Kidney (tissue), 11 donors: Measurements from ENCODE around the gene PCDHB6. TPM values are rescaled to one million over a fixed set of nuclear protein-coding genes. Genes with fewer than 3 reads are reported as not detected.
"Not testable (repeated sequence)": the region's sequence is repeated elsewhere in the genome, so short reads cannot be mapped to it uniquely, and the experiment has no call there.

Experiments
- DNase-seq, 5 donors: peaks; one replicate each; pipeline ENCODE4 v3.0.0-alpha.2; 2013 to 2020
- FAIRE-seq: peaks from 2 replicates; lab custom pipeline; 2012; peaks lifted over from hg19 to GRCh38; lab: Jason Lieb, UNC
- H3K27ac ChIP-seq, 2 donors: one replicate each; pipeline ENCODE4 v1.7.0; 2013; ENCODE audit warnings: low read depth in 2 of 2, low read length in 2 of 2, inconsistent platforms in 1 of 2
- H3K27me3 ChIP-seq: one replicate; pipeline ENCODE4 v1.7.1; 2013; ENCODE audit warnings: low read length, inconsistent platforms; ENCODE audit not compliant: control insufficient read depth, insufficient read depth
- H3K36me3 ChIP-seq, 3 donors: one replicate each; pipeline versions ENCODE4 v1.7.0 to v1.7.1; 2013; ENCODE audit warnings: low read length in 3 of 3, control low read depth in 1 of 3, inconsistent platforms in 1 of 3; ENCODE audit not compliant: insufficient read depth in 3 of 3, control insufficient read depth in 2 of 3
- H3K4me1 ChIP-seq, 3 donors: one replicate each; pipeline versions ENCODE4 v1.7.0 to v1.7.1; 2013; ENCODE audit warnings: low read length in 3 of 3, inconsistent platforms in 1 of 3, low read depth in 1 of 3; ENCODE audit not compliant: control insufficient read depth in 2 of 3, insufficient read depth in 2 of 3
- H3K4me3 ChIP-seq, 3 donors: one replicate each; pipeline versions ENCODE4 v1.7.0 to v1.8.1; 2013; ENCODE audit warnings: low read length in 3 of 3, control low read depth in 1 of 3, inconsistent platforms in 1 of 3
- H3K9ac ChIP-seq, 3 donors: one replicate each; pipeline versions ENCODE4 v1.7.0 to v1.7.1; 2013; ENCODE audit warnings: low read length in 3 of 3, control low read depth in 1 of 3, inconsistent platforms in 1 of 3
- H3K9me3 ChIP-seq, 3 donors: one replicate each; pipeline versions ENCODE4 v1.7.0 to v1.7.1; 2013; ENCODE audit warnings: low read length in 3 of 3, control low read depth in 1 of 3, inconsistent platforms in 1 of 3; ENCODE audit not compliant: control insufficient read depth in 2 of 3, insufficient read depth in 1 of 3
- intact Hi-C: fragments of 100-400 bp; cut with DNase I; formaldehyde crosslinking; loops from one replicate; pipeline ENCODE4 v1.11.1; 2022
- polyA plus RNA-seq: library from polyadenylated mRNA; stranded (reverse); fragments of 350-450 nt; fragmentation: Illumina TruSeq; extraction: RNeasy Lipid Tissue Mini Kit (QIAGEN cat#74804); gene quantifications from one replicate; pipeline ENCODE4 v1.2.3, GENCODE V29; 2014; ENCODE audit warnings: low read depth, low replicate concordance; ENCODE audit not compliant: insufficient read depth
- total RNA-seq: library from RNA; stranded (reverse); fragmentation: NEBNext Ultra II Directional; extraction: Animal tissue kit (Norgen Biotek cat#: 25700); gene quantifications from one replicate; pipeline ENCODE4 v1.2.1, GENCODE V29; 2021
- donor health status: control.
- donor health status: control.
- donor health status: DM: yes; HTN: yes; CAD: no.
- donor health status: Normal renal cell carcinoma (clear cell type).

PCDHB6 gene
- total and polyA plus RNA-seq, 2 donors from 2014 or later: 0.32 to 2.0 TPM

DNA sequence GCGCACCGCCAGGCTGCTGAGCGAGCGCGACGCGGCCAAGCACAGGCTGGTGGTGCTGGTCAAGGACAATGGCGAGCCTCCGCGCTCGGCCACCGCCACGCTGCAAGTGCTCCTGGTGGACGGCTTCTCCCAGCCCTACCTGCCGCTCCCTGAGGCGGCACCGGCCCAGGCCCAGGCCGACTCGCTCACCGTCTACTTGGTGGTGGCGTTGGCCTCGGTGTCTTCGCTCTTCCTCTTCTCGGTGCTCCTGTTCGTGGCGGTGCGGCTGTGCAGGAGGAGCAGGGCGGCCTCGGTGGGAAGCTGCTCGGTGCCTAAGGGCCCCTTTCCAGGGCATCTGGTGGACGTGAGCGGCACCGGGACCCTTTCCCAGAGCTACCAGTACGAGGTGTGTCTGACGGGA, 51.8 kb downstream of the PCDHB6 start:
- H3K4me1 ChIP-seq, H3K27me3 ChIP-seq, DNase-seq, H3K27ac ChIP-seq, H3K36me3 ChIP-seq, FAIRE-seq, H3K4me3 ChIP-seq, intact Hi-C loops, H3K9ac ChIP-seq: not testable (repeated sequence)
- peaks cover 2 to 27% (median 7%) of the 10 kb centered on the region in 3 donors for H3K9me3 ChIP-seq

Other genes starting within 250 kb of the PCDHB6 start
Only the 30 nearest of the 32 such genes appear.
- gene PCDHAC1, start 223.8 kb upstream of the PCDHB6 start, total RNA-seq: 2.9 TPM
- gene PCDHAC1, start 223.8 kb upstream of the PCDHB6 start, polyA plus RNA-seq: 0.43 TPM
- gene PCDHAC2, start 183.6 kb upstream of the PCDHB6 start, total RNA-seq: 3.6 TPM
- gene PCDHAC2, start 183.6 kb upstream of the PCDHB6 start, polyA plus RNA-seq: 0.30 TPM
- 0.50 TPM for gene PCDHB1, start 98.7 kb upstream of the PCDHB6 start, total RNA-seq
- gene PCDHB1, start 98.7 kb upstream of the PCDHB6 start, polyA plus RNA-seq: 0.09 TPM
- gene PCDHB2, start 55.4 kb upstream of the PCDHB6 start, total RNA-seq: 2.9 TPM
- 2.2 TPM for gene PCDHB2, start 55.4 kb upstream of the PCDHB6 start, polyA plus RNA-seq
- 3.1 TPM for gene PCDHB3, start 49.6 kb upstream of the PCDHB6 start, total RNA-seq
- 2.3 TPM for gene PCDHB3, start 49.6 kb upstream of the PCDHB6 start, polyA plus RNA-seq
- gene PCDHB4, start 28.2 kb upstream of the PCDHB6 start, total RNA-seq: 5.8 TPM
- 0.90 TPM for gene PCDHB4, start 28.2 kb upstream of the PCDHB6 start, polyA plus RNA-seq
- gene PCDHB5, start 14.9 kb upstream of the PCDHB6 start, total RNA-seq: 7.5 TPM
- 2.1 TPM for gene PCDHB5, start 14.9 kb upstream of the PCDHB6 start, polyA plus RNA-seq
- gene PCDHB7, start 22.6 kb downstream of the PCDHB6 start, total RNA-seq: 2.3 TPM
- gene PCDHB7, start 22.6 kb downstream of the PCDHB6 start, polyA plus RNA-seq: 0.97 TPM
- 3.7 TPM for gene PCDHB8, start 27.7 kb downstream of the PCDHB6 start, total RNA-seq
- gene PCDHB8, start 27.7 kb downstream of the PCDHB6 start, polyA plus RNA-seq: 0.56 TPM
- gene PCDHB16, start 32.3 kb downstream of the PCDHB6 start, total RNA-seq: 5.1 TPM
- 0.67 TPM for gene PCDHB16, start 32.3 kb downstream of the PCDHB6 start, polyA plus RNA-seq
- gene PCDHB9, start 37.1 kb downstream of the PCDHB6 start, total RNA-seq: 2.4 TPM
- 0.47 TPM for gene PCDHB9, start 37.1 kb downstream of the PCDHB6 start, polyA plus RNA-seq
- gene PCDHB10, start 42.3 kb downstream of the PCDHB6 start, total RNA-seq: 2.3 TPM
- 0.73 TPM for gene PCDHB10, start 42.3 kb downstream of the PCDHB6 start, polyA plus RNA-seq
- gene PCDHB11, start 49.6 kb downstream of the PCDHB6 start, total RNA-seq: 4.3 TPM
- 0.47 TPM for gene PCDHB11, start 49.6 kb downstream of the PCDHB6 start, polyA plus RNA-seq
- gene PCDHB12, start 58.7 kb downstream of the PCDHB6 start, total RNA-seq: 2.5 TPM
- 0.77 TPM for gene PCDHB12, start 58.7 kb downstream of the PCDHB6 start, polyA plus RNA-seq
- gene PCDHB13, start 63.9 kb downstream of the PCDHB6 start, total RNA-seq: 5.9 TPM
- 0.86 TPM for gene PCDHB13, start 63.9 kb downstream of the PCDHB6 start, polyA plus RNA-seq
- gene PCDHB14, start 73.3 kb downstream of the PCDHB6 start, total RNA-seq: 6.2 TPM
- 2.0 TPM for gene PCDHB14, start 73.3 kb downstream of the PCDHB6 start, polyA plus RNA-seq
- gene PCDHB15, start 95.3 kb downstream of the PCDHB6 start, total RNA-seq: 6.0 TPM
- 1.8 TPM for gene PCDHB15, start 95.3 kb downstream of the PCDHB6 start, polyA plus RNA-seq
- 0.94 TPM for gene SLC25A2, start 154.0 kb downstream of the PCDHB6 start, total RNA-seq
- not detected for gene SLC25A2, start 154.0 kb downstream of the PCDHB6 start, polyA plus RNA-seq
- gene TAF7, start 170.7 kb downstream of the PCDHB6 start, total RNA-seq: 73.5 TPM
- gene TAF7, start 170.7 kb downstream of the PCDHB6 start, polyA plus RNA-seq: 71.3 TPM
- 0.69 TPM for gene PCDHGA1, start 180.5 kb downstream of the PCDHB6 start, total RNA-seq
- gene PCDHGA1, start 180.5 kb downstream of the PCDHB6 start, polyA plus RNA-seq: 0.19 TPM
- 4.7 TPM for gene PCDHGA2, start 188.7 kb downstream of the PCDHB6 start, total RNA-seq
- gene PCDHGA2, start 188.7 kb downstream of the PCDHB6 start, polyA plus RNA-seq: 0.73 TPM
- gene PCDHGA3, start 193.8 kb downstream of the PCDHB6 start, total RNA-seq: 4.0 TPM
- gene PCDHGA3, start 193.8 kb downstream of the PCDHB6 start, polyA plus RNA-seq: 0.22 TPM
- gene PCDHGB1, start 200.0 kb downstream of the PCDHB6 start, total RNA-seq: 2.9 TPM
- 0.37 TPM for gene PCDHGB1, start 200.0 kb downstream of the PCDHB6 start, polyA plus RNA-seq
- gene PCDHGA4, start 205.0 kb downstream of the PCDHB6 start, total RNA-seq: 3.9 TPM
- gene PCDHGA4, start 205.0 kb downstream of the PCDHB6 start, polyA plus RNA-seq: 0.13 TPM
- 4.0 TPM for gene PCDHGB2, start 209.9 kb downstream of the PCDHB6 start, total RNA-seq
- not detected for gene PCDHGB2, start 209.9 kb downstream of the PCDHB6 start, polyA plus RNA-seq
- 2.8 TPM for gene PCDHGA5, start 214.1 kb downstream of the PCDHB6 start, total RNA-seq
- gene PCDHGA5, start 214.1 kb downstream of the PCDHB6 start, polyA plus RNA-seq: not detected
- gene PCDHGB3, start 220.2 kb downstream of the PCDHB6 start, total RNA-seq: 4.4 TPM
- gene PCDHGB3, start 220.2 kb downstream of the PCDHB6 start, polyA plus RNA-seq: 0.15 TPM
- 7.2 TPM for gene PCDHGA6, start 223.8 kb downstream of the PCDHB6 start, total RNA-seq
- 0.34 TPM for gene PCDHGA6, start 223.8 kb downstream of the PCDHB6 start, polyA plus RNA-seq
- gene PCDHGA7, start 232.7 kb downstream of the PCDHB6 start, total RNA-seq: 4.1 TPM
- 0.49 TPM for gene PCDHGA7, start 232.7 kb downstream of the PCDHB6 start, polyA plus RNA-seq
- gene PCDHGB4, start 237.6 kb downstream of the PCDHB6 start, total RNA-seq: 6.1 TPM
- 1.0 TPM for gene PCDHGB4, start 237.6 kb downstream of the PCDHB6 start, polyA plus RNA-seq